ENCODE measurements around the gene ANKRD52. TPM values are rescaled to one million over a fixed set of nuclear protein-coding genes. Genes with fewer than 3 reads are reported as not detected.

Gene ANKRD52
- total and polyA plus RNA-seq, 9 of the 15 experiments (the other 6 are each of a cell fraction or from before 2014, with no cell fraction given), result 0.52 to 46.8 (median 7.9) TPM

DNA sequence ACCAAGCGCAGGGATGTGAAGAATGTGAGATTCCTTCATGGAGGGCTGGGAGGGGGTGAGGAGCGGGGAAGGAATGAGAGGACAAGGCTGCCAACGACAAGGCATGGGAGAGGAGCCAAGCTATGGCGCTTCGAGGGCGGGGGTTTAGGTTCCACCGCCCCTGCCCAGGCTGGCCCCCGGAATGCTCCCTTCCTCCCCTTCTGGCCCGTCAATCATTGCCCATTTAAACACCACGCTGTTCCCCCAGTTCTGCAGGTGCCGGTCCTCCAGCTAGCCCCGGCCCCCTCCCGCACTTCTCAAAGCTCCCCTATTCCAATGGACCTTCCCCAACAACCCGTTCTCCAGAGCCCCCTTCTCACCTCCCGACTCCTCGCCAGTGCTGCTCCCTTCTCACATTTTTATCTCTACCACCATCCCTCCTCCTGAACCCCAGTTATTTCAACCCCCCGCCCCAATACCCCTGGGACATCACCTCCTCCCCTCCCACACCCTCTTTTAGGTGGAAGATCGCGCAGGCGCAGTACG is 36.9 kb downstream of the ANKRD52 start (continued):
- TF ChIP-seq, protein P1, sequence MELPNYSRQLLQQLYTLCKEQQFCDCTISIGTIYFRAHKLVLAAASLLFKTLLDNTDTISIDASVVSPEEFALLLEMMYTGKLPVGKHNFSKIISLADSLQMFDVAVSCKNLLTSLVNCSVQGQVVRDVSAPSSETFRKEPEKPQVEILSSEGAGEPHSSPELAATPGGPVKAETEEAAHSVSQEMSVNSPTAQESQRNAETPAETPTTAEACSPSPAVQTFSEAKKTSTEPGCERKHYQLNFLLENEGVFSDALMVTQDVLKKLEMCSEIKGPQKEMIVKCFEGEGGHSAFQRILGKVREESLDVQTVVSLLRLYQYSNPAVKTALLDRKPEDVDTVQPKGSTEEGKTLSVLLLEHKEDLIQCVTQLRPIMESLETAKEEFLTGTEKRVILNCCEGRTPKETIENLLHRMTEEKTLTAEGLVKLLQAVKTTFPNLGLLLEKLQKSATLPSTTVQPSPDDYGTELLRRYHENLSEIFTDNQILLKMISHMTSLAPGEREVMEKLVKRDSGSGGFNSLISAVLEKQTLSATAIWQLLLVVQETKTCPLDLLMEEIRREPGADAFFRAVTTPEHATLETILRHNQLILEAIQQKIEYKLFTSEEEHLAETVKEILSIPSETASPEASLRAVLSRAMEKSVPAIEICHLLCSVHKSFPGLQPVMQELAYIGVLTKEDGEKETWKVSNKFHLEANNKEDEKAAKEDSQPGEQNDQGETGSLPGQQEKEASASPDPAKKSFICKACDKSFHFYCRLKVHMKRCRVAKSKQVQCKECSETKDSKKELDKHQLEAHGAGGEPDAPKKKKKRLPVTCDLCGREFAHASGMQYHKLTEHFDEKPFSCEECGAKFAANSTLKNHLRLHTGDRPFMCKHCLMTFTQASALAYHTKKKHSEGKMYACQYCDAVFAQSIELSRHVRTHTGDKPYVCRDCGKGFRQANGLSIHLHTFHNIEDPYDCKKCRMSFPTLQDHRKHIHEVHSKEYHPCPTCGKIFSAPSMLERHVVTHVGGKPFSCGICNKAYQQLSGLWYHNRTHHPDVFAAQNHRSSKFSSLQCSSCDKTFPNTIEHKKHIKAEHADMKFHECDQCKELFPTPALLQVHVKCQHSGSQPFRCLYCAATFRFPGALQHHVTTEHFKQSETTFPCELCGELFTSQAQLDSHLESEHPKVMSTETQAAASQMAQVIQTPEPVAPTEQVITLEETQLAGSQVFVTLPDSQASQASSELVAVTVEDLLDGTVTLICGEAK (IDR thresholded peaks at IDR 0.05), result no peak
- TF ChIP-seq, protein P1 (CRISPR knock-in tag; IDR thresholded peaks at IDR 0.05), result no peak

Measured in K562 (cell line).